HUES64 (cell line): ENCODE results near the gene TNNI3.

Source experiments
- H3K27ac ChIP-seq: 2 replicates; pipeline ENCODE4 v1.7.0; 2013; ENCODE audit warnings: low read depth, low read length, inconsistent platforms
- H3K27me3 ChIP-seq: 2 replicates; pipeline ENCODE4 v1.6.1; 2013; ENCODE audit warnings: mild to moderate bottlenecking, low read length; ENCODE audit not compliant: insufficient read depth
- H3K36me3 ChIP-seq: 2 replicates; pipeline ENCODE4 v1.6.1; 2013; ENCODE audit warnings: mild to moderate bottlenecking, low read length; ENCODE audit not compliant: insufficient read depth
- H3K4me1 ChIP-seq: 2 replicates; pipeline ENCODE4 v1.6.1; 2013; ENCODE audit warnings: mild to moderate bottlenecking, low read length, moderate library complexity; ENCODE audit not compliant: insufficient read depth
- H3K4me3 ChIP-seq: 2 replicates; pipeline ENCODE4 v1.5.1; 2013; ENCODE audit warnings: mild to moderate bottlenecking, low read length, moderate library complexity
- H3K9ac ChIP-seq: 2 replicates; pipeline ENCODE4 v1.6.1; 2013; ENCODE audit warnings: mild to moderate bottlenecking, low read depth, low read length
- H3K9me3 ChIP-seq: 2 replicates; pipeline ENCODE4 v1.6.1; 2013; ENCODE audit warnings: low read depth, low read length; ENCODE audit not compliant: insufficient read depth
- WGBS: fragments of 150-250, 120-280 bp; methylation state at CpG from one replicate; pipeline ENCODE4 v1.1.7; 2013; ENCODE audit warnings: missing lambda C conversion rate; 5-methylcytosine and 5-hydroxymethylcytosine counted together

The TNNI3 gene

DNA sequence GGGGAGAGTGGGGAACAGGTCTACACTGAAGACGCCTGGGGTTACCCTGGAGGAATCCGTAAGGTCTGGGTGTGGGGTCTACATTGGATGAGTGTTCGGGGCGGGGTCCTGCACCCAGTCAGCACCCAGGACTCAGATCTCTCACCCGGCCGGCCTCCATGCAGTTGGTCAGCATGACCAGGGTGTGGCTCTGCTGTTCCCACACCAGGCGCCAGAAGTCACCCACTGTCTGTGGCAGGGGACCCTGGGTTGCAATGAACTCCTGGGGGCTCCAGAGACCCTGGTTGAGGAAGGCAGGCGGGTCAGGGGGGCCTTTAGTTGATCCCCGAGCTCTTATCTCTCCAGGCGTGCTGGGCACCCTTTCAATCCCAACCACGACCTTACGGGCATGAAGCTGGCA, 28.5 kb upstream of the TNNI3 start:
- peaks cover 17% of the 10 kb centered on the region for H3K27me3 ChIP-seq
- no peaks in the 10 kb centered on the region for H3K36me3 ChIP-seq
- H3K4me3 ChIP-seq: no peak overlapping the region
- no peak overlapping the region for H3K27ac ChIP-seq
- no peaks in the 10 kb centered on the region for H3K4me1 ChIP-seq
- 87% methylated on average over 12 of the region's 12 CpGs for WGBS
- H3K9me3 ChIP-seq: no peaks in the 10 kb centered on the region
- H3K9ac ChIP-seq: no peak overlapping the region

DNA sequence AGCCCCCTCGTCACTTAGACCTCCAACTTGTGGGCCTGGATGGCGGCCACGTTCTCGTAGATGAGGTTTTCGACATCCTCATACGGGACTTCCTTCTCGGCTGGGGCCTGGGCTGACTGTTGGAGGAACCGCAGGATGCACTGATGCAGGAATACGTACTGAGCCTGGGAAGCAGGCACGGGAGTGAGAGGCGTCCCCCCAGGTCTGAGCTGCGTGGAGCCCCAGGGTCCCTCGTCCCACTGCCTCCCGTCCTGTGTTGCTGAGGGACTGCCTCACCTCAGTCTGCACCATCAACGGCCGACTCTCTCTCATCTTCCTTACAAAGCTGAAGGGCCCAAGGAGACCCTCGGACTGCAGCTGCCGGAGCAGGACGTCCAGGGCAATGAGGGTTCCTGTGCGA, 24.2 kb upstream of the TNNI3 start:
- H3K27me3 ChIP-seq: peaks cover 38% of the 10 kb centered on the region
- H3K4me1 ChIP-seq: no peaks in the 10 kb centered on the region
- WGBS: 79% methylated on average over 20 of the region's 20 CpGs

DNA sequence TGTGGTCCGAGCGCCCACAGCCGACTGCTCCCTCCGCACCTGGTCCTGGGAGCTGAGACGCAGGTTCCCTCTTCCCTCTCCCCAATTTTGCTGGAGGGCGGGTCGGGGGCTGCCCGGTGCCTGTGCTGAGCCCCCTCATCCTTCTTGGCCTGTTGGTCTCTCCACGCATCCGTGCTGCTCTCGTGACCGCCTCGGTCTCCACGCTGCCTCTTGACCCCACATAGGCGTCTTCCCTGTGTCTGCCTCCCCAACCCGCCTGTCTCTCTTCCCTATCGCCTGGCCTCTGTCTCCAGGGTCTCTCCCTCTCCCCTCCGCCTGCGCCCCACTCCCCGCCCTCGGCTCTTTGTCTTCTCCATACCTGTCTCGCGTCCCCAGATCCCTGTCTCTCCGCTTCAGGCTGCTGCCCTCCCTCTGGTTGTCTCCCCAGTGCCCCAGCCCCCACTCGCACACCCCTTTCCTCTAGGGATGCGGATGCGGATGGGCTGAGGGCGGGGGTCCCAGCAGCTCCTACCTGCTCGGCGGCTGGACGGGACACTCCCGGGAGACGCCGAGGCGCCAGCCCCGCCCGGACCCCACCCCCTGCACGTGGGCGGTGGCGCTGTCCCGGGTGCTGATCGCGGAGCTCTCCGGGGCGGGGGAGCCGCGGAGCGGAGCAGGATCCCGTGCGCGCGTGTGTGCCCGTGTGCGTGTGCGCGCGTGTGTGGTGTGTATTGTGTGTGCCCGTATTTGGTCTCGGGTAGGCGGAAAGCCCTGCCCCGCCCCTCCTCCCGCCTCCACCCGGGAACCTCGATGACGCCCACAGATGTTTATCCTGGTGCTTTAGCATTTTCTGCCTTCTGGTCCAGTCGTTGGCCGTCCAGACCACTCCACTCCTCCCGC, 22.3 kb upstream of the TNNI3 start, which contains the start of gene SYT5:
SYT5 (minus strand) TSS at position 684 of the 879 bp plus-strand sequence. CDS start 1,248 bp downstream, outside the sequence.
- WGBS: 4% methylated on average over 68 of the region's 68 CpGs
- Histone ChIP-seq H3K4me3 (peak within 1 kb of the TSS; percentile 62), H3K9me3 (no peaks in the 10 kb centered on the region), H3K36me3 (no peaks in the 10 kb centered on the region), H3K4me1 (no peaks in the 10 kb centered on the region), H3K27me3 (peaks cover 41% of the 10 kb centered on the region), H3K9ac (no peak within 1 kb of the TSS), H3K27ac (no peak within 1 kb of the TSS)

More for the DNA sequence above, 24.2 kb upstream of the TNNI3 start:
- H3K36me3 ChIP-seq: no peaks in the 10 kb centered on the region
- no peak overlapping the region for H3K27ac ChIP-seq
- H3K9me3 ChIP-seq: no peaks in the 10 kb centered on the region
- H3K9ac ChIP-seq: no peak overlapping the region
- no peak overlapping the region for H3K4me3 ChIP-seq

- whole genome bisulfite sequencing: 5% methylated on average over 60 of the region's 61 CpGs
- H3K36me3 ChIP-seq: no peaks in the 10 kb centered on the region
- peaks cover 41% of the 10 kb centered on the region for H3K27me3 ChIP-seq
- no peak overlapping the region for H3K27ac ChIP-seq
- no peak overlapping the region for H3K9ac ChIP-seq
- no peaks in the 10 kb centered on the region for H3K4me1 ChIP-seq
- peak overlapping the region; percentile 62 for H3K4me3 ChIP-seq
- no peaks in the 10 kb centered on the region for H3K9me3 ChIP-seq
Measured at GRCh38 chr19:55178781-55179599, 21.5 kb upstream of the TNNI3 start.

DNA sequence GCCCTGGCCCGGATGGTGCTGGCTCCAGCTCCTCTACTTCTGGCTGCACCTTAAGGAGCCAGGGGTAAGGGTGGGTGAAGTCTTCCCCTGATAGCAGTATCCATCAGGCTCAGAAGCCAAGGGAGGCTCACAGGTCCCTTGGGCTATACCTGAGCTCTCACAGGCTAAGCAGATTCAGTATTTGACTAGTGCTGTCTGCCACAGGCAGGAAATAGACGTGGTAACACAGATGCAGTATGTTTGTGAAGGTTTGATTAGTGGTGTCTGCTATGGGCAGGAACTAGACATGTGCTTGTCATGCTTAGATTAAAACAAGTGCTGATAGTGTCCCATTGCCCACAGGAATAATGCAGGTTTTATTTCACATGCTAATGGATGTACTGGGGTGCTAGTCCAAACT, 18.5 kb upstream of the TNNI3 start:
- Histone ChIP-seq H3K36me3 (no peaks in the 10 kb centered on the region), H3K4me1 (no peaks in the 10 kb centered on the region), H3K27me3 (peaks cover 47% of the 10 kb centered on the region), H3K9me3 (no peaks in the 10 kb centered on the region), H3K9ac (no peak overlapping the region), H3K4me3 (no peak overlapping the region), H3K27ac (no peak overlapping the region)
- WGBS: 33% methylated on average over 2 of the region's 2 CpGs

- Histone ChIP-seq H3K27me3 (peaks cover 47% of the 10 kb centered on the region), H3K9me3 (no peaks in the 10 kb centered on the region), H3K4me3 (no peak overlapping the region), H3K9ac (no peak overlapping the region), H3K36me3 (no peaks in the 10 kb centered on the region), H3K4me1 (no peaks in the 10 kb centered on the region), H3K27ac (no peak overlapping the region)
- 91% methylated on average over 43 of the region's 43 CpGs for WGBS
Measured at GRCh38 chr19:55175117-55175867, 17.8 kb upstream of the TNNI3 start.

DNA sequence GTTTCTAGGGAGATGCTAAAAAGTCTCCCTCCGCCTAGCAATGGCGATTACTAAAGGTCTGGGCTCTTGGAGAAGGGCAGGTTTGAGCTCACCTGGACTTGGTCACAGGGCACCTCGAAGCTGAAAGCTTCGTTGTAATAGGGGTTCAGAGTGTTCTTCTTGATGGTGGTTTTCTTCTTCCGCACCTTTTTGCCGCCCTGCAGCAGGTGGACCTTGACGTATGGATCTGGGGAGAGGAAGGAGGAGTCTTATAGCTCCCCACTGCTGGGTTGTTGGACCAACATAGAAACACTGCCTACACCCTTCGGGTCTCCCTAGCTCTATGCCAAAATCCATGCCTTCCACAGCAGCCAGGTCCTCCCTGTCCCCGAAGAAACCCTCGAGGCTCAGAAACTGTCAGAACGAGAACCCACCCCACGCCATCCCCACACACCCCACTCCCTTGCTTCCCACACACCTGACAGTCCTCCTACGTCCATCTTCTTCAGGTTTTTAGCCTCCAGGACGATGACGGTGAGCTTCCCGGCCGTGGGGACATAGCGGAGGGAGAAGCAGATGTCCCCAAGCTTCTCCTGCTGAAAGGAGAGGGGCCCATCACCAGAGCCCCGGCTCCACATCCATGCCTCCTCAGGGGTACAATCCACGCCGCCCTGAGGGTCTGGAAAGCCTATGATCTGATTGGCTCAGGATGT, 17.0 kb upstream of the TNNI3 start:
- Histone ChIP-seq H3K9me3 (no peaks in the 10 kb centered on the region), H3K4me1 (no peaks in the 10 kb centered on the region), H3K36me3 (no peaks in the 10 kb centered on the region), H3K4me3 (peak overlapping the region; percentile 84), H3K27me3 (peaks cover 46% of the 10 kb centered on the region), H3K27ac (no peak overlapping the region), H3K9ac (no peak overlapping the region)
- WGBS: 75% methylated on average over 21 of the region's 21 CpGs

DNA sequence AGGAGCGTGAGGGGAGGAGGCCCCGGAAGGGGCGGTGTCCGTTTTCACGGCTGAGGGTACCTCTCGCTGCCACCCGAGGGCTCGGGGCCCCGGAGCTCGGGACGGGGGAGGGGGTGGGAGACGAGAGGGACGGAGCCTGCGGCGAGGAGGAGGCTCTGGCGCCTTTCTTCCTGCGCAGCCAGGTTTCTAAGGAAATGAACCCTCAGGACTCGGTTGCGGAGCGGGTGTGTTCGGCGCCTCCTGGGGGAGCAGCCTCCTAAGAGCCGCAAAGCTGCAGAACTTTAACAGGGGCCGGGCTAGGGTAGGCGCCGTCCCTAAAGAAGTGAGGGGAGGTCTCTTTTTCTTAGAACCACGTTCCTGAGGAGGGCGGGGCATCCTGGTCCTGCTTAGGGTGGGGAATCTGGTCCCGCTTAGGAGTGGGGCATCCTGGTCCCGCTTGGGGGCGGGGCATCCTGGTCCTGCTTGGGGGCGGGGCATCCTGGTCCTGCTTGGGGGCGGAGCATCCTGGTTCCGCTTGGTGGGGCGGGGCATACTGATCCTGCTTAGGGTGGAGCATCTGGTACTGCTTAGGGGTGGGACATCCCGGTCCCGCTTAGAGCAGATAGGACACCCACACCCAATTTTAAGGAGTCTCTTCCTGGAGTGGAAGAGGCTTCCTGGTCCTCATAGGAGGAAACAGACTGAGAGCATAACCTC, 16.3 kb upstream of the TNNI3 start:
- WGBS: under 1% methylated on average over 37 of the region's 37 CpGs
- Histone ChIP-seq H3K27me3 (peaks cover 48% of the 10 kb centered on the region), H3K27ac (no peak overlapping the region), H3K4me3 (peak overlapping the region; percentile 84), H3K4me1 (no peaks in the 10 kb centered on the region), H3K9ac (no peak overlapping the region; the same call in 1 of the 2 replicates), H3K36me3 (no peaks in the 10 kb centered on the region), H3K9me3 (no peaks in the 10 kb centered on the region)

GRCh38 chr19:55173186-55173713, 15.7 kb upstream of the TNNI3 start:
- Histone ChIP-seq H3K36me3 (no peaks in the 10 kb centered on the region), H3K27me3 (peaks cover 48% of the 10 kb centered on the region), H3K9me3 (no peaks in the 10 kb centered on the region), H3K4me3 (peak overlapping the region; percentile 84), H3K27ac (no peak overlapping the region), H3K4me1 (no peaks in the 10 kb centered on the region), H3K9ac (no peak overlapping the region)
- 1% methylated on average over 32 of the region's 32 CpGs for WGBS

GRCh38 chr19:55172741-55173140, 15.2 kb upstream of the TNNI3 start:
- Histone ChIP-seq H3K9me3 (no peaks in the 10 kb centered on the region), H3K9ac (no peak overlapping the region), H3K27me3 (peaks cover 49% of the 10 kb centered on the region), H3K27ac (no peak overlapping the region), H3K36me3 (no peaks in the 10 kb centered on the region), H3K4me3 (peak overlapping the region; percentile 84), H3K4me1 (no peaks in the 10 kb centered on the region)
- 12% methylated on average over 11 of the region's 12 CpGs for WGBS
